GM21619 (cell line): Measurements from ENCODE around the gene BIRC2.

Experiments used
- ATAC-seq: cut with Tn5 transposase; IDR thresholded peaks from one replicate; pipeline ENCODE4 v1.9.1; 2021; ENCODE audit not compliant: unreplicated experiment

BIRC2 gene

DNA sequence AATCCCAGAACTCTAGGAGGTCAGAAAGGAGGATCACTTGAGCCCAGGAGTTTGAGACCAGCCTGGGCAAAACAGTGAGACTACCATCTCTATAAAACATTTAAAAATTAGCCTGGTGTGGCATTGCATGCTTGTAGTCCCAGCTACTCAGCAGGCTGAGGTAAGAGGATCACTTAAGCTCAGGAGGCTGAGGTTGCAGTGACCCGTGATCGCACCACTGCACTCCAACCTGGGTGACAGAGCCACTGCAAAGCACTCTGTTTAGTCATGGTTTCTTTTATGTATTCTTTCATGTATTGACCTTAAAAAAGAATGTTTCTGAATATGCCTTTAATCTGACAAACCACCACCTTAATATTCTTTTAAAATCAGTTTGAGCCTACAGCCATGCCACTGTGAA lies 52.2 kb downstream of the BIRC2 start:
- no peak for ATAC-seq

DNA sequence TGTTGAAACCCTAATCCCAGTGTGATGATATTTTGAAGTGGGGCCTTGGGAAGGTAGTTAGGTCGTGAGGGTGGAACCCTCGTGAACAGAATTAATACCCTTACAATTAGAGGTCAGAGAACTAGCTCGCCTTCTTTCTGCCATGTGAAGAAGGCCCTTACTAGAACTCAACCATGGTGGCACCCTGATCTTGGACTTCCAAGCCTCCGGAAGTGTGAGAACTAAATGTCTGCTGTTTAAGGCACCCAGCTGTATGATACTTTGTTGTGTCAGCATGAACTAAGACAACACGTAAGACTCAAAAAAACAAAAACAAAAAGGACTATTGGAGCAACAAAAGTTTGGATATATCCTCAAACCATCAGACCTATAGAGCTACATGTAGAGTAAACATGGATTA lies 53.6 kb downstream of the BIRC2 start:
- no peak for ATAC-seq

DNA sequence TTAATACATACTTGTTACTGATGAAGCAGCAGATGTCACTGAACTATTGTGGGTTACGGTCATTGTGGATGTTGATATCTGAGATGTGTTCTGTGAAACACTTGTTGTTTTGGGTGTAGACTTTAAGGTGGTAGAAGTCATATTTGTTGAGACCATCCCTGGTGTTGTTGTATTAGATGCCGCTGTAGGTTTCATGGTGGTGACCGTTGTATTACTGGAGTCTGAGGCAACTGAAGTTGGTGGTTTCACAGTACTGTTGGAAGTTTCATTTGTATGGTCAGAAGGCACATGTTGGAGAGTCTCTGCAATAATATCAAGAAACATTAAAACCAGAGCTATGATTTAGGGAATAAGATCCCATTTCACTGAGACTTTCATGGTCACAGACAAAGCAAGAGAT lies 54.9 kb downstream of the BIRC2 start:
- no peak for ATAC-seq

DNA sequence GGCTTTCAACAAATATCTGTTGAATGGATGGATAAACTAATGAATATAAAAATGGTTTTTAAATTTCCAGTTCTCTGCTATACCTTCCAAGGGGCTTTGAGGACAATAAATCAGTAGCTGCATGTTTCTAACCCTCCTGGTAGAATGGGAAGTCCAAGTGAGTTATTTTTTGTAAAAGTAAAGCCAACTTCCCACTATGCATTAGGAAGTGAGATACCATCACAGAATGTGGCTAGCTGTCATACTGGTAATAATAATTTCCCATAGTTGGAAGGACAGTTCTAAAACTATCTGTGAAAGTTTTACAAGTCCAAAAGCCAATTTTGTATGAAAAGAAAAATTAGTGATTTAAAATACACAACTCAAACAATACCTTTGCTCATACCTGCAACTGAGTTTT lies 55.5 kb downstream of the BIRC2 start:
- no peak for ATAC-seq

DNA sequence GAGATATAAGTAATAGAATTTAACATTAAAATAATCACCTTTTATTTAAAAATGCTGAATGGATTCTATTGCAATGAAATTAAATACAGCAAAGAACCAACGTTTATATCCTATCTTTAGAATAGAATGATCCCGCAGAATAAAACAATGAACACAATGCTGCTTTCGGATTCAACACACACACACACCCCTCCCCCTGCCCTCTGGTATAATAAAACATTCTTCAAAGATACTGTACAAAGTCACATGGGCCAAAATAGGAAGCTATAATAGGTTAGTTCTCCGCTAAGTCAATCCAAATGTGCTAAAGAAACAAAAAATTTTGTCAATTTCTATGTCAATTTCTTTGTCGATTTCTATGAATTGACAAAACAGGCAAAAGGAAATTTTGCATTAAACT lies 58.5 kb downstream of the BIRC2 start:
- no peak for ATAC-seq

DNA sequence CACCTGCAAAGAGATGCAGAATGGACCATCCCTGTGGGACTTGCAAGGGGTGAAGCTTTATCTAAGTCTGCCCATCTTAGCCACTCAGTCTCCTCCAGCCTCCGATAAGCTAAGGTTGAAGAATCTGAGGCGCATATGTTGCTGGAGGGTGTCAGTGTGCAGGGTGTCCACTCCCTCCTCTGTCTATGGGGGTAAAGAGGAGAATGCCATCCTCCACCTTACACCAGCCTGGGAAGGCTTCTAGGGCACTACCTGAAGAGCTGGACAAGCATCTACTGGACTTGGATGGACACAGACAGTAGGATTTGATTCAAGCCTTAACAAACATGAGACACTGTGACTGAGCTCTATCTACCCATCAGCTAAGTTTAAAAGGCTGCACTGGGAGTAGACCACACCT lies 59.1 kb downstream of the BIRC2 start:
- no peak for ATAC-seq

DNA sequence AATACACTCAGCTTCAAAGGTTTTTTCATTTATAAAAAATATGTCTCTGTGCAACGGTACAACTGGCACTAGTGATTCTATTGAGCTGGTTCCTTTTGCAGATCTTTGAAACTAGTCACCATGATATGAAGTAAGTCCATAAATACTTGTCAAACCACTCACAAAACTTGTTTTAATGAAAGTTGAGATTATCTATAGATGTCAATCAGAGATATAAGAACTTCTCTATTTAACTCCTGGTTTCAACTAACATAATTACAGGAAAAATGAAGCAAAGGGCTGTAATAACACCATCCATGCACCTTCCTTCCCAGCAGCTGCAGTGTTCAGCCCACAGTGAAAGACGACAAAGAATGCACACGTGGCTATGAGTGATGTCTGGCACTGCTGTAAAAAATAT lies 60.9 kb downstream of the BIRC2 start:
- no peak for ATAC-seq

DNA sequence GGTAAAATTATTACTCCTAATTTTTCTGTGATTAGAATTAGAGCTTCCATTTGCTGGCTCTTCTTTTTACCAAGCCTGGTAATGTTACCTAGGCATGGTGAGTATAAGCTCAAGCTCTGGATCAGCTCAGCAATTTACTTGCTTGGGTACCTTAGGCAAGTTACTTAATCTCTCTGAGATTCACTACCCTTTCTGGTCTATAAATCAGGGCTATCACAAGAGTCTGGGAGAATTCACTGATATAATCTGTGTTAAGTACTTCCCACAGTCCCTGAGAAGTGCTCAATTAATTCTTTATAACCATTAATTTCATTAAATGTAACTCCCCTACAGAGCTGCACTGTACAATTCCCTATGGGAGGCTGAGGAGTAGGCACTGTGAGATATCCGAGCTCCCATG lies 61.3 kb downstream of the BIRC2 start:
- no peak for ATAC-seq

DNA sequence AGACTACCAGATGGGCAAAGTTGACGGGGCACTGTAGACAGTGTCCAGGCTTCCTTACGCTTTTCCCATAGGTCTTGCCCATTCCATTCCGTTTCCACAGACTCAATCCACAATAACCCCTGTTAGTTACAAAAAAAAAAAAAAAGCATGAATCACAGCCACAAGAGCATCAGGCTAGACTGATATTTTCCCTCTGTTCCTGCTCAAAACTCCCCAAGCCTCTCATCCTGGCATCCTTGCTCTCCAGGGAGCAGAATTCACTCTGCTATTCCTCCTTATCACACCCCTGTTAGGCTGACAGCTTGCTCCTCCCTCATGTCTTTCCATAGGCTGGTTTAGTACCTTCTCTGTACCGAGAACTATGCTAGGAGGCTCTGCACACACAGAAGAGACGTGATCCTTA lies 63.4 kb downstream of the BIRC2 start:
- no peak for ATAC-seq

DNA sequence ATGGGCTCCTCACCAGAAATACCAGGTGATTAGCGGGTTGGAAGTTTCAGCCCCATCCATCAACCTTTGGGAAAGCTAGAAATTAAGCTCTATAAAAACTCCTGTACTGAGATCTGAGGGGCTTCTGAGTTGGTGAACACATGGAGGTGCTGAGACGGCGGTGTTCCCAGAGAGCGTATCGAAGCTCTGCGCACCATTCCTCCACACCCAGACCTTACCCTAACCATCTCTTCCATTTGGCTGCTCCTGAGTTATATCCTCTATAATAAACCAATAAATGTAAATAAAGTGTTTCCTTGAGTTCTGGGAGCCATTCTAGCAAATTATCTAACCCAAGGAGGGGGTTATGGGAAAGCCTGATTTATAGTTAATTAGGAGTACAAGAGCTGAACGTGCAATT lies 64.1 kb downstream of the BIRC2 start:
- no peak for ATAC-seq

DNA sequence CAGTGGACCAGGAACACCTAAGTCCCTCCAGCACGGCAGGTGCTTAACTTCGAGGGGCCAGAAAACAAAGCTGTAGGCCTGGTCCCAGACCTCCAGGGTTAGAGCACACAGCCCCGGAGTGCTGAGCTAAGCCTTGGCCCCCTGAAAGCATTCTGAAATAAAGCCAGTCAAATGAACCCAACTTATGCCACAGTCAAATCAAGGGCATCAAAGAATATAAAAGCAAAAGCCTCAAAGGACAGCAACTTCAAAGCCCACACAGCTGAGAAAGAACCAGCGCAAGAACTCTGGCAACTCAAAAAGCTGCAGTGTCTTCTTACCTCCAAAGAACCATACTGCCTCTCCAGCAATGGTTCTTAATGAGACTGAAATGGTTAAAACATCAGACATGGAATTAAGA lies 66.5 kb downstream of the BIRC2 start:
- no peak for ATAC-seq

DNA sequence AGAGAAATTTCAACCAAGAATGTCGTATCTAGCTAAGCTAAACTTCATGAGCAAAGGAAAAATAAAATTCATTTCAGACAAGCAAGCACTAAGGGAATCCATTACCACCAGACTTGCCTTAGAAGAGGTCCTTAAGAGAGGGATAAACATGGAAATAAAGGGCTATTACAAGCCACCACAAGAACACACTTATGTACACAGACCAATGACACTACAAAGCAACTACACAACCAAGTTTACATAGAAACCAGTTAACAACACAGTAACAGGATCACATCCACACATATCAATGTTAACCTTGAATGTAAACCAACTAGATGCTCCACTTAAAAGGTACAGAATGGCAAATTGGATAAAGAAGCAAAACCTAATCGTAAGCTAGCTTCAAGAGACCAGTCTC lies 67.5 kb downstream of the BIRC2 start:
- no peak for ATAC-seq

DNA sequence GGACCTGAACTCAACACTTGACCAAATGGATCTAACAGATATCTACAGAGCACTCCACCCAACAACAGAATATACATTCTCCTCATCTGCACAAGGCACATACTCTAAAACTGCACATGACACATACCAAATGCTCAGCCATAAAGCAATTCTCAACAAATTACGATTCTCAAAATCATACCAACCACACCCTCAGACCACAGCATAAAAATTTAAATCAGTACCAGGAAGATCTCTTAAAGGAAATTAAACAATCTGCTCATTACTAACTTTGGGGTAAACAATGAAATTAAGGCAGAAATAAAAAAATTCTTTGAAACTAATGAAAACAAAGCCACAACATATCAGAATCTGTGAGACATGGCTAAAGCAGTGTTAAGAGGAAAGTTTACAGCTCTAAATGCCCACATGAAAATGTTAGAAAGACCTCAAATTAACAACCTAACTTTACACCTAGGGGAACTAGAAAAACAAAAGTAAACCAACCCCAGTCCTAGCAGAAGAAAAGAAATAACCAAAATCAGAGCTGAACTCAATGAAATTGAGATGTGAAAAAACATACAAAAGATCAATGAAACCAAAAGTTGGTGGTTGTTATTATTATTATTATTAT lies 68.4 kb downstream of the BIRC2 start:
- ATAC-seq, result no peak

DNA sequence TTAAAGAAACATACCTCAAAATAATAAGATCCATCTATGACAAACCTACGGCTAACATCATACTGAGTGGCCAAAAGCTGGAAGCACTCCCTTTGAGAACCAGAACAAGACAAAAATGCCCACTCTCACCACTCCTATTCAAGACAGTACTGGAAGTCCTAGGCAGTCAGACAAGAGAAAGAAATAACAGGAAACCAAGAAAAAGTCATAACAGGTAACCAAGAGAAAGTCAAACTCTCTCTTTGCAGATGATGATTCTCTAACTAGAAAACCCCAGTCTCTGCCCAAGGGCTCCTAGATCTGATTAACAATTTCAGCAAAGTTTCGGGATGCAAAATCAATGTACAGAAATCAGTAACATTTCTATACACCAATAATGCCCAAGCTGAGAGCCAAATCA lies 70.0 kb downstream of the BIRC2 start:
- ATAC-seq, result no peak

DNA sequence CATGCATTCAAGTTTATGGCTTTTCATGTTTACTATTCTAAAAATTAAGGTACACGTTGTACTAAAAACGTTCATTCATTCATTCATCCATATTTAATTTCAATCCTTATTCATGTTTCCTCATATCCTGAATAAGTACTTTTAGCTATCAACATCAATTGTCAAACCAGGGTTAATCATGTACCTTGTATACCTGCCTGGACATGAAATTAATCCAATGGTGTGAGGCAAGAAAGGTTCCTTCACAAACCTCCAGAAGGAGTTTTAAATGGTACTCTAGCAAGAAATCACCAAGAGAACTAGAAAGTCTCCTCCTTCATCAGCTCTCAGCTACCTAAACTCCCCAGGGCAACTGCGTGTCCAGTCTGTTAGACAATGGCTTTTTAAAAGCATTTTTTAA lies 72.2 kb downstream of the BIRC2 start:
- no peak for ATAC-seq

DNA sequence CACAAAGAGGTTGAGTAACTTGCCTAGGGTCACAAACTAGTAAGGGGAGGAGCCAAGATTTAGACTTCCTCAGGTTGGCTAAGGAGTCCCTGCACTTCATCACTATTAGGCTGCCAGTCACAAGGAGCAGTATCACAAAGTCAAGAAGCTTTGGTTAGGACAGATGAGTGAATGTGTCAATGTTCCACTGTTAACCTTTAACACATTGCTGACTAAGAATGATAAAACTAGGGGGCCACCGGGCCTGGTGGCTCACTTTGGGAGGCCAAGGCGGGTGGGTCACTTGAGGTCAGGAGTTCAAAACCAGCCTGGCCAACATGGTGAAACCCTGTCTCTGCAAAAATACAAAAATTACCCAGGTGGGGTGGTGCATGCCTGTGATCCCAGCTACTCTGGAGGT lies 73.5 kb downstream of the BIRC2 start:
- peak; percentile 88 for ATAC-seq

DNA sequence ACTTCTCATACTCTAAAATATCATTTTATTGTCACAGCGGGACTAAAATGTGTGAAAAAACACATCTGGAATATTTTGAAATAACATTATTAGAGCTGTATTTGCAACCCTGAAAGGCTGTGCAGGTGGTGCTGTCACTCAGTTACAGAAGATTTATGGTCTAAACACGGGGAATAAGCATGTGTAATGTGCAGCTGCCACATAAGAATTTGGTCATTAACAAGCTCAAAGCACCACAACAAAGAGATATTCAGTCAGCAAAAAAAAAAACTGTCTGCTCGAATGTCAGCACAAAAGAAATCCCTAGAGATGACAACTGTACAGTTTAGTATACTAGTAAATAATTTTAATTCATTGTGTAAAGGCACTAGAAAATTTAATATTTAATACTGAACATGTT lies 74.2 kb downstream of the BIRC2 start:
- ATAC-seq, result no peak

DNA sequence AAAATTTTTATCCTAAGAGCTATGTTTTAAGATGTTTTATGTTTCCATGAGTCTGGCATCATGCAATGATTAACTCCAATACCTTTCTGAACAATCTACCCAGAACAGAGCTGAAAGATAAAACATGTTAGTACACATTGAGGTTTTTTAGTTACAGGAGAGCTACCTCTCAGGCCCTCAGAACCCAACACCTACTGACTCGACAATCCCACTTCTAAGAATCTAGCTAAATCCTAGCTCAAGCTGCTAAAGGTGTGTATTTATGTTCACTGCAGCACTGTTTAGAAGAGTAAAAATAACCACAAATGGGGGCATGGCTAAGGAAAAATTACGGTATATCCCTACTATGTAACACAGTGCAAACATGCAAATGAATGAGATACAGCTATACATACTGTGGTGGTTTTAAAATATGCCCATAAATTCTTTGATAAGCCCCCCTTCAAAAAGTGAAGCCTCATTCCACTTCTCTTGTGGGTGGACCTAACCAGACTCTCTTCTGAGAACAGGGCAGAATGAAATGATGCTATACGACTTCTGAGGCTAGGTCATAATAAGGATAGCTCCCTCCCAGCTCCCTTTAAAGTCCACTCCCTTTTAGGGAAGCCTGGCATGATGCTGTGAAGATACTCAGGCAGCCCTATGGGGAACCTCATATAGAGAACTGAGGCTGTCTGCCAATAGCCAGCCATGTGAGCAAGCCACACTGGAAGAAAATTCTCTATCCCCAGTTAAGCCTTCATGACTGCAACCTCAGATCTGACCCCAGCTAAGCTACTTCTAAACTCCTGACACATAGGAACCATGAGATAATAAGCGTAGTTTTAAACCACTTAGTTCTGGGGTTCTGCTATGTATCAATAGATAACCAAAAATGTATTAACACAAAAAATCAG lies 76.1 kb downstream of the BIRC2 start:
- ATAC-seq, result no peak

DNA sequence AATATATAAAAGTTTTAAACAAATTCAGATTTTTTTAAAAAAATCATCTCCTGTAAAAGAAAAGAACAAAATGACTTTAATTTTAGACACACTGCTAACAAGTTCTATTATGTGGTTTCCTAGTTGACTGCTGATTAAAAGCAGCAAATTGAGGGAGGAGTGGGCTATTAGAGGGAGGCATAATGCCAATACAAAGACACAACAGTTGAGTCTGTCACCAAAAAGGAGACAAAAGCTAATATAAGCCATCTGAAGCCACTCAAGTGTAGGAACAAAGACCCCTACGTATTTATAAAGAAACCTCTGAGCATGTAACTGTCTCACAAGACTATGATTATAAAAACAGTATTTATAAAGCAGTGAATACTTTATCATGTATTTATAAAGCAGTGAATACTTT lies 76.9 kb downstream of the BIRC2 start:
- no peak for ATAC-seq

DNA sequence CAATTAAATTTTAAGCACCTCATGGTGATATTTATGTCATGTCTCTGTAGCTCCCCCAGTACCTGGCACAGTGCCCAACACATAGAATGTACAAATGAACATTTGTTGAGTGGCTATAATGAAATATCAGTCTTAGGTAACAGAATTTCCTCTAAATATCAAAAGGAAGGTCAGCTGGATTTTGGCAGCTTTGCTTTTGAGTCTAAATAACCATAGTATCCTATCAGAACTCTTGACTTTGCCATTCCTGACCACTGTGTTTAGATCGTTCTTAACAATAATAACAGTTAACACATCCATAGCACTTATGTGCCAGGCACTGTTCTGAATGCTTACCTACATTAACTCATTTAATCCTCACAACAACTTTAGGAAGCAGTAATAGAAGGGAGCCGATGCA lies 79.0 kb downstream of the BIRC2 start:
- ATAC-seq, result no peak

DNA sequence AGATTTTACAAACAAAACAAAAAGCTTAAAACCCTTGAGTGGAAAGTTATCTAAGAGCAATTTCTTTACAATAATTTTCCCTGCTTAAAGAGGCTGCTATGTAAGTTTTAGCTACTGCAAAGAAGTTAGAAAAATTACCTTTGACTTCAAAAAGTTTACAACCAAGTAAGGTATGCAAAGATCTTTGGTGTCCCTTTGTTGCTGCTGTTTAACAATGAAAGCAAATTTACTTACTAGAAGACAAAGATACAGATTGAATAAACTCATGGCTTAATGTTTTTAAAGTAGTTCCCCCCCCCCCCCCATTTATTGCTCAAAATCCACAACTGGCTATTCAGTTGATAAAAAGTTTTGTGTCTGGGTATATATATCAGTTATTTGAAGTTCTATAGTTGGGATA lies 79.6 kb downstream of the BIRC2 start:
- no peak for ATAC-seq

DNA sequence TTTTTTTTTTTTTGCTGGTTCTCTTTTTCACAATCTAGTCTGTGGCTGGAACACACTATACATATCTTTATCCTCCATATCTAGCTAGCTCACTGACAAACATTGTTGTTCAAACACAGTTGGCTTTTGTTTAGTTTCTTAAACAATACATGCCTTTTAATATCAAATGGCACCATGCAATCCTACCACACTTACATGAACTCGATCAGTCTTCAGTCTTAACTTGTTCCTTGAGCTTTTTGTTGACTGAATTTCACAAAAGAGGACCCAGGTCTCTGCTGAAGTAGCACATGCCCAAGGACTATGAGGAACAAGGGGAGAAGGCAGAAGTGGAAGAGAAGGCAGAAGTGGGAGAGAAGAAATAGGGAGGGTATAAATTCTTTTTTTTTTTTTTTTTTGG lies 80.1 kb downstream of the BIRC2 start:
- no peak for ATAC-seq
